H1 (cell line): ENCODE measurements around the gene COL27A1. TPM values are rescaled to one million over a fixed set of nuclear protein-coding genes. Genes with fewer than 3 reads are reported as not detected.
A peak's percentile ranks its signal among the peaks of the same experiment; 100 is the strongest.

Experiments used
- CTCF ChIA-PET: fragments of 300-600 bp; sonication (Branson Sonifier 250); formaldehyde crosslinking; loops from one replicate; lab custom pipeline; 2021; ENCODE audit not compliant: partially characterized antibody; lab: Charles Lee
- POLR2A ChIA-PET: fragments of 300-600 bp; sonication (Branson Sonifier 250); formaldehyde crosslinking; loops from one replicate; lab custom pipeline; 2021; ENCODE audit warnings: inconsistent platforms; ENCODE audit not compliant: partially characterized antibody; lab: Charles Lee
- DNase-seq, 2 experiments: peaks; one replicate each; pipeline versions ENCODE4 v3.0.0 to v3.0.0-alpha.2; 2010 to 2022; ENCODE audit warnings: low spot score in 2 of 2, low read depth in 1 of 2, mixed read lengths in 1 of 2
- FAIRE-seq: peaks from 2 replicates; lab custom pipeline; 2011; peaks lifted over from hg19 to GRCh38; lab: Jason Lieb, UNC
- H2AFZ ChIP-seq: 2 replicates; pipeline ENCODE4 v1.8.1; 2012; ENCODE audit warnings: low read length, inconsistent platforms
- H2AK5ac ChIP-seq: 2 replicates; pipeline ENCODE4 v1.6.1; 2013; ENCODE audit warnings: low read depth, low read length
- H2BK120ac ChIP-seq: replicated peaks from 2 replicates; pipeline ENCODE3; 2013; ENCODE audit warnings: low read depth, low read length, inconsistent platforms
- H2BK12ac ChIP-seq: 2 replicates; pipeline ENCODE4 v1.6.1; 2013; ENCODE audit warnings: low read depth, low read length
- H2BK15ac ChIP-seq: 2 replicates; pipeline ENCODE4 v1.6.1; 2013; ENCODE audit warnings: low read length
- H2BK20ac ChIP-seq: 2 replicates; pipeline ENCODE4 v1.6.1; 2013; ENCODE audit warnings: low read length
- H2BK5ac ChIP-seq: 2 replicates; pipeline ENCODE4 v1.6.1; 2013; ENCODE audit warnings: low read depth, low read length
- H3K14ac ChIP-seq: 2 replicates; pipeline ENCODE4 v1.6.1; 2013; ENCODE audit warnings: inconsistent platforms; ENCODE audit not compliant: insufficient read length
- H3K18ac ChIP-seq: 2 replicates; pipeline ENCODE4 v1.6.1; 2013; ENCODE audit warnings: low read length; ENCODE audit errors: extremely low read depth
- H3K23ac ChIP-seq: 2 replicates; pipeline ENCODE4 v1.6.1; 2013; ENCODE audit warnings: inconsistent platforms; ENCODE audit not compliant: insufficient read length
- H3K23me2 ChIP-seq: 2 replicates; pipeline ENCODE4 v1.6.1; 2013; ENCODE audit warnings: low read depth, low read length
- H3K27ac ChIP-seq: 2 replicates; pipeline ENCODE4 v1.6.1; 2011; ENCODE audit warnings: low read depth, low read length, inconsistent platforms
- H3K27me3 ChIP-seq, 4 experiments: replicated peaks in 1 of 4; 1 replicate in 1 of 4; 2 replicates in 3 of 4; pipeline versions ENCODE4 v1.6.1 to v1.8.1; 2011 to 2013; ENCODE audit warnings: low read length in 3 of 4, mild to moderate bottlenecking in 3 of 4, inconsistent platforms in 2 of 4, mixed read lengths in 2 of 4, moderate library complexity in 1 of 4; ENCODE audit not compliant: control insufficient read depth in 3 of 4, insufficient read depth in 3 of 4; ENCODE audit errors: extremely low read depth in 1 of 4
- H3K36me3 ChIP-seq, 4 experiments: 2 replicates each; pipeline versions ENCODE4 v1.6.1 to v1.8.1; 2011 to 2013; ENCODE audit warnings: mild to moderate bottlenecking in 4 of 4, low read length in 3 of 4, moderate library complexity in 2 of 4, control low read depth in 1 of 4, inconsistent platforms in 1 of 4; ENCODE audit not compliant: insufficient read depth in 4 of 4, control insufficient read depth in 2 of 4
- H3K4ac ChIP-seq: replicated peaks from 2 replicates; pipeline ENCODE3; 2013; ENCODE audit warnings: low read length, low read depth, mixed read lengths, inconsistent platforms; ENCODE audit not compliant: insufficient read length
- H3K4me1 ChIP-seq, 4 experiments: replicated peaks in 1 of 4; 1 replicate in 1 of 4; 2 replicates in 3 of 4; pipeline versions ENCODE4 v1.6.1 to v1.8.1; 2011 to 2013; ENCODE audit warnings: low read length in 3 of 4, inconsistent platforms in 2 of 4, mixed read lengths in 1 of 4; ENCODE audit not compliant: insufficient read depth in 4 of 4, control insufficient read depth in 3 of 4
- H3K4me2 ChIP-seq, 2 experiments: 2 replicates each; pipeline versions ENCODE4 v1.6.1 to v1.8.1; 2011 to 2013; ENCODE audit warnings: low read depth in 2 of 2, low read length in 2 of 2, control low read depth in 1 of 2, inconsistent platforms in 1 of 2, mild to moderate bottlenecking in 1 of 2; ENCODE audit not compliant: insufficient read depth in 1 of 2
- H3K4me3 ChIP-seq, 4 experiments: fragments of 200-600, 300-600 bp in 1 of 4; sonication (generic), shearing (Covaris generic), sonication (Bioruptor Twin) in 1 of 4; 2 replicates each; pipeline versions ENCODE4 v1.5.1 to v1.8.1; 2011 to 2016; ENCODE audit warnings: low read length in 4 of 4, low read depth in 3 of 4, control low read depth in 2 of 4, inconsistent platforms in 2 of 4, mild to moderate bottlenecking in 2 of 4, mixed read lengths in 1 of 4, moderate library complexity in 1 of 4; ENCODE audit not compliant: insufficient read depth in 2 of 4; ENCODE audit errors: extremely low read depth in 1 of 4
- H3K56ac ChIP-seq: replicated peaks from 2 replicates; pipeline ENCODE3; 2013; ENCODE audit warnings: low read depth, mild to moderate bottlenecking, mixed read lengths, low read length, inconsistent platforms; ENCODE audit not compliant: insufficient read length
- H3K79me1 ChIP-seq: 2 replicates; pipeline ENCODE4 v1.6.1; 2013; ENCODE audit warnings: low read depth, low read length, control low read depth
- H3K79me2 ChIP-seq, 2 experiments: 2 replicates each; pipeline versions ENCODE4 v1.6.1 to v1.8.1; 2012 to 2013; ENCODE audit warnings: low read length in 2 of 2, mild to moderate bottlenecking in 2 of 2, inconsistent platforms in 1 of 2; ENCODE audit not compliant: insufficient read depth in 2 of 2, control insufficient read depth in 1 of 2
- H3K9ac ChIP-seq, 4 experiments: replicated peaks in 1 of 4; 1 replicate in 1 of 4; 2 replicates in 3 of 4; pipeline versions ENCODE4 v1.6.1 to v1.8.1; 2011 to 2013; ENCODE audit warnings: low read depth in 3 of 4, low read length in 3 of 4, control low read depth in 2 of 4, mild to moderate bottlenecking in 2 of 4, moderate library complexity in 2 of 4, inconsistent platforms in 1 of 4; ENCODE audit errors: extremely low read depth in 1 of 4
- H3K9me3 ChIP-seq, 2 experiments: 2 replicates each; pipeline versions ENCODE4 v1.6.1 to v1.8.1; 2012 to 2013; ENCODE audit warnings: mild to moderate bottlenecking in 2 of 2, moderate library complexity in 2 of 2, control low read depth in 1 of 2, inconsistent platforms in 1 of 2, low read depth in 1 of 2, low read length in 1 of 2, mixed read lengths in 1 of 2; ENCODE audit not compliant: insufficient read depth in 2 of 2
- H4K20me1 ChIP-seq, 2 experiments: replicated peaks in 1 of 2; 2 replicates each; pipeline versions ENCODE3 to v1.8.1; 2011 to 2013; ENCODE audit warnings: inconsistent platforms in 2 of 2, low read length in 2 of 2, mild to moderate bottlenecking in 1 of 2; ENCODE audit not compliant: insufficient read depth in 2 of 2, control insufficient read depth in 1 of 2
- H4K5ac ChIP-seq: 2 replicates; pipeline ENCODE4 v1.6.1; 2013; ENCODE audit warnings: low read length, low read depth, mixed read lengths, inconsistent platforms; ENCODE audit not compliant: insufficient read length
- H4K8ac ChIP-seq: 2 replicates; pipeline ENCODE4 v1.8.0; 2013; ENCODE audit warnings: mild to moderate bottlenecking, moderate library complexity, low read length, inconsistent platforms; ENCODE audit not compliant: insufficient read depth; ENCODE audit errors: extremely low read depth
- H4K91ac ChIP-seq: replicated peaks from 2 replicates; pipeline ENCODE3; 2013; ENCODE audit warnings: low read length, mixed read lengths, inconsistent platforms; ENCODE audit not compliant: insufficient read length
- EP300 ChIP-seq, 2 experiments: IDR thresholded peaks; 1 replicate in 1 of 2; 2 replicates in 1 of 2; pipeline ENCODE4 v1.6.1; 2011 to 2012; ENCODE audit warnings: low read depth in 2 of 2, low read length in 2 of 2, mild to moderate bottlenecking in 2 of 2, borderline replicate concordance in 1 of 2, inconsistent platforms in 1 of 2, moderate library complexity in 1 of 2
- HDAC6 ChIP-seq: IDR thresholded peaks from one replicate; pipeline ENCODE4 v1.7.1; 2012; ENCODE audit warnings: low read depth, mild to moderate bottlenecking, inconsistent platforms, low read length, moderate library complexity
- PHF8 ChIP-seq: fragments of 200-600 bp; sonication (generic); conservative IDR thresholded peaks from 2 replicates; pipeline ENCODE4 v1.7.1; 2012; ENCODE audit warnings: low read depth, mild to moderate bottlenecking, inconsistent platforms, low read length, moderate library complexity
- RAD21 ChIP-seq, 2 experiments: IDR thresholded peaks in 1 of 2; conservative IDR thresholded peaks in 1 of 2; 2 replicates each; pipeline ENCODE4 v1.6.1; 2011; ENCODE audit warnings: low read depth in 2 of 2, low read length in 2 of 2, improper control_type of control experiment in 1 of 2, inconsistent platforms in 1 of 2, mild to moderate bottlenecking in 1 of 2, moderate library complexity in 1 of 2
- SIN3A ChIP-seq, 2 experiments: IDR thresholded peaks in 1 of 2; conservative IDR thresholded peaks in 1 of 2; 2 replicates each; pipeline ENCODE4 v1.6.1; 2011 to 2012; ENCODE audit warnings: low read length in 2 of 2, improper control_type of control experiment in 1 of 2, low read depth in 1 of 2, mild to moderate bottlenecking in 1 of 2
- TAF7 ChIP-seq: optimal IDR thresholded peaks from 2 replicates; pipeline ENCODE3; 2011; ENCODE audit warnings: low read depth, mild to moderate bottlenecking, inconsistent platforms, low read length, moderate library complexity, borderline replicate concordance
- WGBS, 2 experiments: shearing (Covaris generic) in 1 of 2; methylation state at CpG; one replicate each; pipeline versions ENCODE4 v1.1.6 to v1.1.7; 2013 to 2015; ENCODE audit warnings: low lambda C conversion rate in 2 of 2, mixed read lengths in 2 of 2, inconsistent platforms in 1 of 2, low coverage in 1 of 2, missing lambda C conversion rate in 1 of 2; ENCODE audit not compliant: insufficient replicate concordance in 2 of 2, insufficient coverage in 1 of 2, insufficient read length in 1 of 2; ENCODE audit errors: extremely low coverage in 1 of 2, missing lambda C conversion rate in 1 of 2; 5-methylcytosine and 5-hydroxymethylcytosine counted together
- polyA plus RNA-seq, 7 experiments: library from polyadenylated mRNA; depleted of rRNA in 3 of 7; stranded (reverse) in 5 of 7; unstranded in 2 of 7; fragments of >200 nt in 5 of 7; fragments of 200-250 nt in 2 of 7; gene quantifications; 1 replicate in 5 of 7; 2 replicates in 1 of 7; 4 replicates in 1 of 7; pipeline versions ENCODE4 v1.2.1 to v1.2.3, GENCODE V29; 2011 to 2013; ENCODE audit warnings: missing spikeins in 2 of 7, mixed read lengths in 2 of 7
- total RNA-seq: library from RNA; stranded (reverse); fragmentation: NEBNext Ultra II Directional; extraction: Animal tissue kit (Norgen Biotek cat#: 25700); gene quantifications from 2 replicates; pipeline ENCODE4 v1.2.1, GENCODE V29; 2021

Gene COL27A1
- total and polyA plus RNA-seq, 2 of the 8 experiments (the other 6 are each of a cell fraction or from before 2014, with no cell fraction given), result 15.1 to 22.8 TPM

- Histone ChIP-seq H3K56ac (no peak overlapping the region), H3K4ac (peak overlapping the region; percentile 10), H3K18ac (peak overlapping the region; percentile 24; the same call in 1 of the 2 replicates), H3K79me2 (no peaks in the 10 kb centered on the region), H2AK5ac (no peak overlapping the region), H2AFZ (peak overlapping the region; percentile 86), H3K23ac (no peak overlapping the region), H4K5ac (no peak overlapping the region), H3K14ac (no peak overlapping the region), H3K23me2 (no peaks in the 10 kb centered on the region; the same call in 1 of the 2 replicates), H2BK20ac (peak overlapping the region; percentile 86; the same call in 1 of the 2 replicates), H3K4me3 (no peak overlapping the region), H2BK15ac (no peak overlapping the region; the same call in 1 of the 2 replicates), H2BK12ac (peak overlapping the region; percentile 84; the same call in 1 of the 2 replicates), H3K27ac (no peak overlapping the region), H4K8ac (peak overlapping the region; percentile 19; the same call in 1 of the 2 replicates), H3K9ac (no peak overlapping the region), H3K27me3 (peaks cover 0 to 15% (median 4%) of the 10 kb centered on the region in 4 experiments; a peak in 3 of 7 replicates), H4K91ac (peak overlapping the region; percentile 31), H3K4me1 (peaks cover 0 to 9% (median 7%) of the 10 kb centered on the region in 4 experiments; a peak in 6 of 7 replicates), H3K79me1 (no peaks in the 10 kb centered on the region), H4K20me1 (no peaks in the 10 kb centered on the region), H3K36me3 (no peaks in the 10 kb centered on the region), H3K9me3 (no peaks in the 10 kb centered on the region), H2BK5ac (peak overlapping the region; percentile 44; the same call in 1 of the 2 replicates), H2BK120ac (no peak overlapping the region), H3K4me2 (no peak overlapping the region; a peak in 1 of 4 replicates)
- WGBS, 2 experiments, result 32% methylated on average over 26 of the region's 28 CpGs; no CpG with 5 or more reads in 1 of the 2 experiments
- FAIRE-seq (peak; percentile 94), DNase-seq (peak; percentile 80 to 93)
- ChIA-PET POLR2A (interaction anchor here (0.8 to 2.4 kb wide), 10 partner anchors 9 to 241 kb away, joined by 3 to 8 read pairs (median 4); partner anchors contain the start of genes COL27A1 and KIF12), CTCF (interaction anchor here (0.5 to 17.7 kb wide), 70 partner anchors 9 to 1351 kb away, joined by 3 to 206 read pairs (median 4); partner anchors contain the start of genes AMBP, COL27A1 and KIF12)
- no peak for TF ChIP-seq PHF8
- peak in 1 of 2 experiments; percentile 54; a peak in 1 of 4 replicates for TF ChIP-seq SIN3A (conservative IDR thresholded peaks at IDR 0.05 in 1 of 2, IDR thresholded peaks at IDR 0.05 in 1 of 2; ENCODE audit: low read depth in 1 of 2, low read length in 2 of 2)
- TF ChIP-seq RAD21 (IDR thresholded peaks at IDR 0.05 in 1 of 2, conservative IDR thresholded peaks at IDR 0.05 in 1 of 2; ENCODE audit: low read depth in 2 of 2, low read length in 2 of 2), result peak; percentile 99
- TF ChIP-seq TAF7, result no peak
- TF ChIP-seq EP300 (IDR thresholded peaks at IDR 0.05; ENCODE audit: borderline replicate concordance in 1 of 2, low read depth in 2 of 2, low read length in 2 of 2), result no peak
- no peak for TF ChIP-seq HDAC6
These were observed 47.1 kb upstream of the COL27A1 start for GRCh38 chr9:114108016-114108833.
